Mesodermal cell (in vitro differentiated cells): ENCODE results near the gene SCAMP3.

Experiments
- H3K27ac ChIP-seq: 2 replicates; pipeline ENCODE4 v1.7.0; 2013; ENCODE audit warnings: mild to moderate bottlenecking, low read depth, low read length, moderate library complexity; ENCODE audit not compliant: severe bottlenecking
- H3K36me3 ChIP-seq: 2 replicates; pipeline ENCODE4 v1.7.1; 2013; ENCODE audit warnings: mild to moderate bottlenecking, low read length, moderate library complexity; ENCODE audit not compliant: control insufficient read depth, insufficient read depth
- H3K4me1 ChIP-seq: one replicate; pipeline ENCODE4 v1.7.1; 2013; ENCODE audit warnings: mild to moderate bottlenecking, low read length; ENCODE audit not compliant: insufficient read depth, control insufficient read depth, poor library complexity, severe bottlenecking
- H3K4me3 ChIP-seq: 2 replicates; pipeline ENCODE4 v1.7.0; 2013; ENCODE audit warnings: low read length, control low read depth, mild to moderate bottlenecking; ENCODE audit not compliant: insufficient read depth, poor library complexity, severe bottlenecking; ENCODE audit errors: extremely low read depth
- H3K9me3 ChIP-seq: 2 replicates; pipeline ENCODE4 v1.7.1; 2013; ENCODE audit warnings: mild to moderate bottlenecking, low read length, moderate library complexity; ENCODE audit not compliant: control insufficient read depth
- WGBS, 2 experiments: methylation state at CpG; one replicate each; pipeline ENCODE4 v1.1.5; 2013; ENCODE audit warnings: missing lambda C conversion rate in 2 of 2; ENCODE audit not compliant: insufficient coverage in 2 of 2; 5-methylcytosine and 5-hydroxymethylcytosine counted together

Gene SCAMP3

GRCh38 chr1:155285063-155285462 lies 22.9 kb upstream of the SCAMP3 start:
- no peak overlapping the region for H3K27ac ChIP-seq
- peaks cover 4% of the 10 kb centered on the region for H3K36me3 ChIP-seq
- WGBS, 2 experiments = 93 to 96% methylated on average over 10 to 13 of the region's 14 CpGs
- no peak overlapping the region for H3K4me3 ChIP-seq
- H3K9me3 ChIP-seq = no peaks in the 10 kb centered on the region
- no peaks in the 10 kb centered on the region for H3K4me1 ChIP-seq

GRCh38 chr1:155284476-155284875 lies 22.3 kb upstream of the SCAMP3 start:
- H3K36me3 ChIP-seq = peaks cover 4% of the 10 kb centered on the region
- 93 to 96% methylated on average over 12 of the region's 12 CpGs for WGBS, 2 experiments
- H3K27ac ChIP-seq = no peak overlapping the region
- H3K9me3 ChIP-seq = no peaks in the 10 kb centered on the region
- no peak overlapping the region for H3K4me3 ChIP-seq
- no peaks in the 10 kb centered on the region for H3K4me1 ChIP-seq

DNA sequence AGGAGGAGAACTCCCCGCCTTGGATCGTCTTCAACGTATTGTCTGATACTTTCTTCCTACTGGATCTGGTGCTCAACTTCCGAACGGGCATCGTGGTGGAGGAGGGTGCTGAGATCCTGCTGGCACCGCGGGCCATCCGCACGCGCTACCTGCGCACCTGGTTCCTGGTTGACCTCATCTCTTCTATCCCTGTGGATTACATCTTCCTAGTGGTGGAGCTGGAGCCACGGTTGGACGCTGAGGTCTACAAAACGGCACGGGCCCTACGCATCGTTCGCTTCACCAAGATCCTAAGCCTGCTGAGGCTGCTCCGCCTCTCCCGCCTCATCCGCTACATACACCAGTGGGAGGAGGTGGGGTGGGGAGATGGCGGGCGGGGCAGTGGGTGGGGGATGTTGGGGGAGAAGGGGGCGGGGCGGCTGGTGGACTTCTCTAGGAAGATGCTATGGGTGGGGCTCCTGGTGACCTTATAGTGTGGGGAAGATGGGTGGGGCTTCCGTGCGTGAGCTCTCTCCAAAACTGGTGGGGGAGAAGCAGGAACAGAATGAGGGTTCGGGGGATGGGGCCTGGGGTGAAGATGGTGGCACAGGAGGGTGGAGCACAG lies 20.4 kb upstream of the SCAMP3 start:
- H3K36me3 ChIP-seq = peaks cover 4% of the 10 kb centered on the region
- no peak overlapping the region for H3K4me3 ChIP-seq
- no peaks in the 10 kb centered on the region for H3K9me3 ChIP-seq

GRCh38 chr1:155279268-155279667 lies 17.1 kb upstream of the SCAMP3 start:
- Histone ChIP-seq H3K4me3 (no peak overlapping the region), H3K4me1 (peaks cover 3% of the 10 kb centered on the region), H3K27ac (no peak overlapping the region), H3K36me3 (no peaks in the 10 kb centered on the region), H3K9me3 (no peaks in the 10 kb centered on the region)
- WGBS, 2 experiments = 50 to 89% methylated on average over 1 of the region's 2 CpGs

More for the DNA sequence above, 20.4 kb upstream of the SCAMP3 start:
- peaks cover 3% of the 10 kb centered on the region for H3K4me1 ChIP-seq
- WGBS, 2 experiments = 93 to 97% methylated on average over 17 to 22 of the region's 29 CpGs
- no peak overlapping the region for H3K27ac ChIP-seq

DNA sequence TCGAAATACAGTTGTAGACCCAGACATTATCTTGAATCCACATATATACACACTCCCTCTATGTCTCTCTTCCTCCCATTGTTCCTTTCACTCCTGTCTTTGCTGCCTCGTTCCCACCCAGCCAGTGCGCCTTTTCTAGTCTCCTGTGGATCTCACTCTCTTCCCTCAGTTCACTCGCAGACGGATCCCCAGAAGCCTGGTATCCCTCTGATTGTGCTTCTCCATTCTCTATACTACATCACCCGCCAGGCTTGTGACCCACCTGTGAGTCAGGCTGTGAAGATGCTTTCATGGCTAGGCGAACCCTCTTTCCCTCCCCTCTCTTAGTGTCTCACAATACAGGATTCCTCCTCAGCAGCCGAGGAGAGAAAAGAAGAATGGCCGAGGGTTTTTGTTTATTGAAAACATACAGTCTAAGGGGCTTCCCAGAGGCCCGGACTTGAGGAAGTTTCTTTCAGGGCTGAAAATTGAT lies 16.6 kb upstream of the SCAMP3 start:
- 50 to 62% methylated on average over 9 to 10 of the region's 10 CpGs for whole genome bisulfite sequencing, 2 experiments
- H3K4me1 ChIP-seq = peaks cover 3% of the 10 kb centered on the region
- no peaks in the 10 kb centered on the region for H3K9me3 ChIP-seq
- peak overlapping the region; percentile 72 for H3K4me3 ChIP-seq
- H3K36me3 ChIP-seq = no peaks in the 10 kb centered on the region
- H3K27ac ChIP-seq = no peak overlapping the region

DNA sequence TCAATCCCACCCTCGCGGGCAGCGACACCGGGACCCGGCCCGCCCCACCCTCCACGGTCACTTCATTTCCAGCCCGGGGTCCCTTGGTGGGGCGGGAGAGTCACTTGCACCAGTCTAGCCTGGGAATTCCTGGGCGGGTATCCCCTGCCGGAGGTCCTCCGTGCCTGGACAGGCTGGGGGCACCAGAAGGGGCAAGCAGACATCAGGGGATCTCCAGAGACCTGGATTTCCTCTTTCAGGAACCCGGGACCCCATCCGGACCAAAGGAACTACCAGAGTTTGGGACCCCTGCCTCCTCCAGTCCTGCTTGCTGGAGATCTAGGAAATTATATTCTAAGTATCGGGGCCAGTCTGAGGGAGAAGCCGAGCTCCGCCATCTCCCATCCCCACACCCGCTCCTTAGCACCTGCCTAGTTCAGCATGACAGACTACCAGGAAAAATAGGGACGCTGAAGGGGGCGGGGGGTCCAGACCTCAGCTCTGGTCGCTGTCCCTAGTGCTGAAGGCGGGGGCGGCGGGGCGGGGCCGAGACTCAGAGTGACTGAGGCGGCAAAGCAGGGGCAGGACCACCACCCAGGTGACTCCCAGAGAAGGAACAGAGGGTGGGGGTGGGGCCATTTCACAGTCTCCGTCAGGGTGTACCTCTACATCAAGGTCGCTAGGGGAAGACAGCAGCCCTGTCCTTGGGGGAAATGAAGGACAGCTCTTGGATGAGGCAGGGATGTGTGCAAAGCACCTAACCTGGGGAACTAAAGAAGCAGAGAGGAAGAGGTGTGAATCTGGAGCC lies 15.9 kb upstream of the SCAMP3 start:
- H3K4me3 ChIP-seq = peak overlapping the region; percentile 72
- no peaks in the 10 kb centered on the region for H3K9me3 ChIP-seq
- H3K36me3 ChIP-seq = no peaks in the 10 kb centered on the region
- no peak overlapping the region for H3K27ac ChIP-seq
- WGBS, 2 experiments = 0 to 1% methylated on average over 16 to 20 of the region's 29 CpGs
- H3K4me1 ChIP-seq = peaks cover 3% of the 10 kb centered on the region

DNA sequence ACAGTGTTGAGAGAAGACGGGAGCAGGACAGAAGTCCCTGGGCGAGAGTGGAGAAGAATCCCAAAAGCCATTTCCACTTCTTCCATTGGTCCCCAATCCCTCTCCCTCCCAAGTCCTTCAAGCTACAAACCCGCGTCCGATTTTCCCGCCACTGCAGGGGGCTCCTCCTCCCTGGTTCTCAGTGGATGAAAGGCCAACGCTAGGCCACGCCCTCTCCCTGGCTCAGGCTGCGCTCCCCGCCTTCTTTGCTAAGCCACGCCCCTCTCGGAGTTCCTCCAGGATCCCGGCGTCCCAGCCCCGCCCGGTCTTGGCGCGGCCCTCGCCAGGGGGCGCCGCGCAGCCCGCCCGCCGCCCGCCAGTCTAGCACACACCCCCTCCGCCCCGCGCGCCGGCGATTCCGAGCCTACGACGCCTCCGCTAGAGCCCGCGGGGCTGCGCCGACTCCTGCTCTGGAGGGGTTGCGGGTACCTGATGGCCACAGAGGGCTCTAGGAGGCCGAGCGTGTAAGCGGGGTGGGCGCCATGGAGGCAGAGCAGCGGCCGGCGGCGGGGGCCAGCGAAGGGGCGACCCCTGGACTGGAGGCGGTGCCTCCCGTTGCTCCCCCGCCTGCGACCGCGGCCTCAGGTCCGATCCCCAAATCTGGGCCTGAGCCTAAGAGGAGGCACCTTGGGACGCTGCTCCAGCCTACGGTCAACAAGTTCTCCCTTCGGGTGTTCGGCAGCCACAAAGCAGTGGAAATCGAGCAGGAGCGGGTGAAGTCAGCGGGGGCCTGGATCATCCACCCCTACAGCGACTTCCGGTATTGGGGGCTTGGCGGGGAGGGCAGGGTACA lies 15.1 kb upstream of the SCAMP3 start, which contains the start of gene HCN3:
HCN3 (plus strand) TSS at position 394 of the 832 bp plus-strand sequence; CDS start at position 522, 128 bp downstream.
- WGBS, 2 experiments = 2 to 3% methylated on average over 33 to 54 of the region's 68 CpGs
- Histone ChIP-seq H3K36me3 (peaks cover 2% of the 10 kb centered on the region), H3K4me1 (peaks cover 6% of the 10 kb centered on the region), H3K27ac (no peak within 1 kb of the TSS), H3K4me3 (peak within 1 kb of the TSS; percentile 72), H3K9me3 (no peaks in the 10 kb centered on the region)

DNA sequence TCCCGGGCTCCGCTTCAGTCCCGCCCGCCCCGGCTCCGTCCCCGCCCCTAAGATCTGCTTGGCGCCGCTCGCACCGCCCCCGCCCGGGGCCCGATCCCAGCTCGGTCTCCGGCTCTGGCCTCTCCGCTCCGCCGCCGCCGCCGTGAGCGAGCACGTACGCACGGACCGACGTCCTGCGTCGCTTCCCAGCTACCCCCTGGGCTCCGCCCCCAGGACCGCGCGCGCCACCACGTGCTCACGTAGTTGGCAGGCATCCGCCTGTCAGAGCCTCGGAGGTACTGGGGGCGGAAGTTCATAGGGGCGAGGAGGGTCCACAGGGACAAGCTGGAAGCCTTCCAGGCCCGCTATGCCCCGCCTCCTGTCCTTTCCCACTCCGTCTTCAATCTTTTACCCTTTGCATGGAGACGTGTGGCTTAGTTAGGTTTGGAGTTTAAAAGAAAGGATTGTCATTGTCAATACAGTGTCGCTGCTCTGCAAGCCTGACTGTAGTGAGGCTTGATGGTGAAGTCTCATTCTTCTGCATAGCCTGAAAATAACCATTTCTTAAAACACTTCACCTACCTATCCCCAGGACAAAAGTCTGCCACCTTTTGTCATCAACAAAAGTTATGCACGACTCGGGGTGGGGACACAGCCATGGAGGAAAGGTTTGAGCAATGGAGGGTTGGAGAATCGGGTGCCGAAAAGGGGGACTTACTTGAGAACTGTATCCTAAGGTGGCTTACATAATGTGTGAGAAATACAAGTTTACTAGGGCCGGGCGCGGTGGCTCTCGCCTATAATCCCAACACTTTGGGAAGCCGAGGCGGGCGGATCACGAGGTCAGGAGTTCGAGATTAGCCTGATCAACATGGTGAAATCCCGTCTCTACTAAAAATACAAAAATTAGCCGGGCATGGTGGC lies 11.4 kb upstream of the SCAMP3 start, which contains the start of gene CLK2:
CLK2 (minus strand) TSS at position 162 of the 903 bp plus-strand sequence. CDS start 2,527 bp downstream, outside the sequence.
- Histone ChIP-seq H3K27ac (peak within 1 kb of the TSS; percentile 88), H3K4me1 (peaks cover 10% of the 10 kb centered on the region), H3K4me3 (peak within 1 kb of the TSS; percentile 85), H3K36me3 (peaks cover 38% of the 10 kb centered on the region), H3K9me3 (no peaks in the 10 kb centered on the region)
- WGBS, 2 experiments = 23 to 26% methylated on average over 40 to 49 of the region's 61 CpGs

- H3K4me3 ChIP-seq = peak overlapping the region; percentile 85
- H3K36me3 ChIP-seq = peaks cover 47% of the 10 kb centered on the region
- peak overlapping the region; percentile 88 for H3K27ac ChIP-seq
- no peaks in the 10 kb centered on the region for H3K9me3 ChIP-seq
- WGBS, 2 experiments = 0 to 2% methylated on average over 12 to 30 of the region's 44 CpGs
- H3K4me1 ChIP-seq = peaks cover 10% of the 10 kb centered on the region
Measured at GRCh38 chr1:155272466-155273342, 10.5 kb upstream of the SCAMP3 start.
